Ammon's horn (tissue), 1 donor: ENCODE data around the gene CNPPD1.

Experiments
- DNase-seq: peaks from one replicate; pipeline ENCODE4 v3.0.0-alpha.2; 2016; ENCODE audit warnings: low spot score

The CNPPD1 gene

DNA sequence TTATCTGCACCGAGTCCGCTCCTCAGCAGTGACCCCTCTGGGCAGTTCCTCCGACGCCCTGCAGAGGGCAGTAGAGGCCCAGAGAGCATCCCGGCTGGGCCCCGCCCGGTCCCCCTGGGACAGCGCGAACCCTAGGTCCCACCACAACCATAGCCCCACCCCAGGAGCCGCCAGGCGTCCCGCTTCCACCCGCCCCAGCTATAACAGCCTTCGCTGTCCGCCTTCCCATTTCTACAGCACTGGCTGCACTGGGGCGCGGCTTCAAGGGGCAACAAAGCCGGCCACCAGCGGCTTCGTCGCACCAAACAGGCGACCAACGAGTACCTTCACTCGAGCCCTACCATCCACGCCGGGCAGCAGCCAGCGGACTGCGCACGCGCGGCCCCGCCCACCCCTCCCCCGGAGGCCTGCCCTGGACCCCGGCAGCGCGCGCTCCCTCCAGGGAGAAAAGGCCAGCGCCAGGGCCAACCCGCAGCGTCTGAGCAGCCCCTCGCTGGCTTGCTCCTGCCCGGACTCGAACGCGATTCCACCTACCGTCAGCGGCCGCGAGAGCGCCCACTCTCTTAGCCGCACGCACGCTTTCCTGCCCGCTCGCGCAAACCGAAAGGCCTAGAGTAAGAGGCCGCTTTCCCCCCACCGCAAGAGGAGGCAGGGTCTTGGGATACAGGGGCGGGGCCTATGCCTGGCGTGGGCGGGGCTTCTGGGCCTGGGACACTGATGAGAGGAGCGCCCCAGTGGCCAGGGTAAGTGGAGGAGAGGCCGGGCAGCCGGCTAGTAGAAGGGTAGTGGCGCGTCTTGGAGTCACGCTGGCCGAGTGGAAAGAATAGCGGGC, 16.3 kb downstream of the CNPPD1 start, which contains the start of gene NHEJ1:
Gene NHEJ1 (minus strand): TSS at position 630 of the 832 bp plus-strand sequence. CDS start 2,453 bp downstream, outside the sequence.
- DNase-seq = peak; percentile 96

DNA sequence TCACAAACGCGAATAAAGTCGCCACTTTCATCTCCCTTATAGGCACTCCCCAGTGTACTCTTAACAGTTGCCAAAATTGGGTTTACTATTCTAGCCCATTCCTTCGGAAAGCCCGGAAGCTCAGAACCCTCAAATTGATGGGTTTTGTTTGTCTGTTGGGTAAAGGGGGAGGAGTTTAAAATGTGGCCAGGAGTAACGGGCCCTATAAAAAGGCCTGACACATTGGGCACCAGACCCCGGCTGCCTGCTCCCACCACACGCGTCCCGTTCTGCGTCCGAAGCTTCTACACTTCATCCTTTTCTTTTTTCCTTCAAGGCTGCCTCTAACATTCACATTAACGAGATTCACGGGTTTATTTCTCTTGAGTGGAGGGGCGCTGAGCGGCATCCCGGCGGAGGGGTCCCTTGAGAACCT, 16.9 kb downstream of the CNPPD1 start:
- DNase-seq = no peak

DNA sequence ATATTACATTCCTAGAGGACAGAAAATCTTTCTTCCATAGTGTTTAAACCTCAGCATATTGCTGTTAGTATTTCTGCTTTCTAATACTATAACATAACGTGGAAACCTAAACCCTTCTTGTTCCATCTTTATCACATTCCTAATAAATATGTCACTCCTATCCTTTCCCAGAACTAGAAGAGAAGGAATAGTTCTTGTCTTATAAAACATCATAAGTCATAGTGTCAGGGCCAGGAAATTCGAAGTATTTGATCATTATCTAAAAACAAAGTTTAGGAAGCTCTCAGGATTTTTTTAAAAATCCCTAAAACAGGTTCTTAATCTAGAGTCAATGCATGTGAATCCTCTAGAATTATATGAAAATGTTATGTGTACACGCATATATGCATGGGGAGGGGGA, 18.1 kb downstream of the CNPPD1 start:
- no peak for DNase-seq

DNA sequence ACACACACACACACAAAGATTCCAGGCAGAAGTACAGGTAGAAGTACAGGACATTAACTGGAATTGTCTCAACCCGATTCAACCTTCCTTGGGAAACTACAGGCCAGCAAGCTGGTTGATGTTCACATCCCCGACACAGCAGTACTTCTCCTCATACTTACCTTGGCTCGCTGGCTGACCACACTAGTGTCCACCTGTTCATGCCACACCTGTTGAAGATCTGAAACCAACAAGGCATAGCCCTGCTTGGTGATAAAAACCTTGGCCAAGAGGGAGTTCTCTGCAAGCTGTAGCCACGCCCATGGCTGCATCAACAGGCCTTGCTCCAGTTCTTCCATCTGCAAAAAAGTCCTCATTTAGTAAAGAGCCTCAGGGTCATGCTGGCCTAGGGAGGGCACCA, 18.7 kb downstream of the CNPPD1 start:
- DNase-seq = no peak

DNA sequence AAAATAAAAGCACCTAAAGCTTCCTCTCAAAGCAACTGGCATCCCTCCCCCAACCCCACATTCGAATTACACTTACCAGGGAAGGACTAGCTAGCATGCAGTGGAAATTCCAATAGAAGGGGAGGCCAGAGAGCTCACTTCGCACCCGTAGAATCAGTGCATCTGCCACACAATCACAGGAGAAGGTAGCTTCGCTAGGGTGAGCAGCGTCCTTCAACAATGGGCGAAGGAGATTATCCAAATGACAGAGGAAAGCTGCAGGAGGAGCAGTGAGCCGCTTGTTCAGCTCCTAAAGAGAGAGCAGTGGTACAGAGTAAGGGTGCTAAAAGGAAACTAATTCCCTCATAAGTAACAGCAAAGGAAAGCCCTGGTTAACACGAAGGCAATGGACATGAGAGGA, 19.3 kb downstream of the CNPPD1 start:
- no peak for DNase-seq

DNA sequence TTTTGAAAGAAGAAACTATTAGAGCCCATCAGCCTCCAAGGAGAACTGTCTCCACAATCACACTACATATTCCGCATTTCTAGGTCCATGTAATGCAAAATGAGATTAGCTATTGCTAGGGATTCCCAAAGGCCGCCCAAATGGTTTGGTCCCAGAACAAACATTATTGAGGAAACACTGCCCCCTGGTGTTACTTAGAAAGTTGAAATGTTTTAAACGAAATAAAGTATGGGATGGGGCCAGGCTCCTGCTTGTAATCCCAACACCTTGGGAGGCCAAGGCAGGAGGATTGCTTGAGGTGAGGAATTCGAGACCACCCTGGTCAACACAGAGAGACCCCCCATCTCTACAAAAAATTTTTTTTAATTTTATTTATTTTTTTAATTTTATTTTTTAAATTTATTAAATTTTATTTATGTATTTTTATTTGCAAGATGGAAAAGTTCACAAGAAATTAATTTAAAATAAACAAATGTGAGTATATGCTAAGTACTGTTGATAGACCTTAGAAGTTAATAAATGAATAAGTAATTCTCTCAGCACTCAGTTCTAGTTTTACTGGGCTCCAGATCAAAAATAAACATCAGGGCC, 21.6 kb downstream of the CNPPD1 start:
- DNase-seq = peak; percentile 79

DNA sequence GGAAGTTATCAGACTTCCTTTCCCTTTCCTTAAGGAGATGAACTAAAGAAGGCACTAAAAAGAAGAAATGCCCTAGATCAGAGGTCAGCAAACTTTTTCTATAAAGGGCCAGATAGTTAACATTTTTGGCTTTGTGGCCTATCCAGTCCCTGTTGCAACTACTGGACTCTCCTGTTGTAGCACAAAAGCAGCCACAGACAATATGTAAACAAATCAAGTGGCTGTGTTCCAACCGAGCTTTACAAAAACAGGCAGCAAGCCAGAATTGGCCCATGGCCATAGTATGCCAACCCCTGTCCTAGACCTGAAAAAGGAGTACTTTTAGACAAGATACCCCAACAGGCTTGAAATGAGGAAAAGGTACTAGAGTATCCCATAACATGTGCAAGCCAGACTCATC, 27.1 kb downstream of the CNPPD1 start:
- no peak for DNase-seq

DNA sequence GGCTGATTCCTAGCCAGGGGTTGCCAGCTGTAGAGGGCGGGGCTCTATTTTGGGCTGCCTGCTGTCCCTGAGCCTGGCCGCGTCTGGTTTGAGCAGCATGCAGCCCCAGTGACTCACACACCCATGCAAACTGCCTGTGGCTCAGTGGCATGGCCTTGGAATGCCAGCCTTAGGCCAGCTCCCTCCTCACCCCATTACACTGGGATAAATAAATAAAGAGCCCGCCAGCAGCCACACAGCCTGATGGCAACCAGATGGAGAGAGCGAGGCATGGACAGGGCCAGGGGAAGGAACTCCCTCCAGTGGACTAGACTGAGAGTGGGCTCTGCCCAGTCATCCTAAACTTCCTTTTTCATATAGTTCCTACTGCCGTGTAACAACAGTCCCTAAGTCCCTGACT, 34.4 kb downstream of the CNPPD1 start:
- DNase-seq = no peak

DNA sequence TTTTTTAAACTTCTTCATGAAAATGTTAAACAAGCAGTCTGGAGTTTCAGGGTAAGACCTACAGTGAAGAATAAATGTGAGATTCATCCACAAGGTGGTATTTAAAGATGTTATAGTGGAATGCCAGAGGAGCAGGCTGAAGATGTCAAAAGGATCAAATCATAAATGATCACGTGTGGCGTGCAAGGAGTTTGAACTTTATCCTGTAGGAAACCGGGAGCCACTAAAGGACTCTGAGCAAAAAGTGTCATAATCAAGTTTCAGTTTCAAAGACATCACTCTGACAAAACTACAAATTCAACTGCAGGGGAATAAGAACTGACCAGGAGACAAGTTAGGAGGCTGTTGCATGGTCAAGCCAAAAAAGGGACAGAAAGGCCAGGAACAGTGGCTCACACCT, 36.0 kb downstream of the CNPPD1 start:
- no peak for DNase-seq

DNA sequence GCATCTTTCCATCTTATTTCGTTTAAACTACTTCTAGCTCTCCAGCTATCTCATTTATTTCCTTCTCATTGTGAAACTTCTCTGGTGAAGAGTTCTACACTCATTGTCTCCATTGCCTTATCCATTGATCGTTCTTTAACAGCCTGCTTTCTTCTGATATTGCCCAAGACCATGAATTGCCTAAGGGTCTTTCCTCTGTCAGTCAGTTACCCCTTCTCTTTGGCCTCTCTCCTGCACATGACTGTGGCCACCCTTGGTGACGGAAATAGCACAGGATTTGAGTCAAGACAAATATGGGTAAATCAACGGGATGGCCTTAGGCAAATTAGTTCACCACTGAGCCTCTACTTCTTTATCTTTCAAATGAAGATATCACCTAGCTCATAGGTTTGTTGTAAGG, 42.7 kb downstream of the CNPPD1 start:
- no peak for DNase-seq

DNA sequence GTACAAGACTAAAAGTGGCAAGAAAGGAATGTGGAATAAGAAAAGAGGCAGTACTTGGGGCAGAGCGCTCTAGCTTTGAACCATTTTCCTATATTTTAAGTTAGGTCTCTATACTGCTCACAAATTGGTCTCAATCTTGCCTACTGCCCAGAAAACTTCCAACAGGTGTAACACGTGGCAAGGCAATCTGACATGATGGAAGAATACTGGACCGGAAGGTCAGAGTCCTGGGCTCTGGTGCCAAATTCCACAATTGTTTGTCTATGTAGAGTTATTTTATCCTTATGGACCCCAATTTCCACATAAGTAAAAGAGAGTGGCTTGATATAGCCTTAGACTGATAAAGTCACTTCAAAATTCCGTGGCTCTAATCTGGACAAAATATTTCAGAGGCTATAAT, 45.0 kb downstream of the CNPPD1 start:
- no peak for DNase-seq

DNA sequence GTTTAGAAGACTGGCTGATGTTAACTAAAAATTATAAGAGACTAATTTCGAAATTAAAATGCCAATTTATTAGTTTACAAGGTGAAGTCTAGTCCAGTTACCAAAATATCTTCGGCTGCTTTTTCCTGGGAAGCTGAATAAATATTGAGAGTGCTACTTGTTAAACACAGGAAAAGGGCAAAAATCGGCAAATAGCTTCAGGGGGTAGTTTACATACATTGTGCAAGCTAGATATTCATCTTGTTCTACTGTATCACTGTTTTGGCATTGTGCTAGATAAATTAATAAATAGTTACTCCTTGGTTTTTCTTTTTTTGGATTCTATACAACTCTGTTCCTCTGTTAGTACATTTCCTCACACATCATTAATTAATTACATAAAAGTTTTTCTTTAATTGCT, 45.4 kb downstream of the CNPPD1 start:
- no peak for DNase-seq

DNA sequence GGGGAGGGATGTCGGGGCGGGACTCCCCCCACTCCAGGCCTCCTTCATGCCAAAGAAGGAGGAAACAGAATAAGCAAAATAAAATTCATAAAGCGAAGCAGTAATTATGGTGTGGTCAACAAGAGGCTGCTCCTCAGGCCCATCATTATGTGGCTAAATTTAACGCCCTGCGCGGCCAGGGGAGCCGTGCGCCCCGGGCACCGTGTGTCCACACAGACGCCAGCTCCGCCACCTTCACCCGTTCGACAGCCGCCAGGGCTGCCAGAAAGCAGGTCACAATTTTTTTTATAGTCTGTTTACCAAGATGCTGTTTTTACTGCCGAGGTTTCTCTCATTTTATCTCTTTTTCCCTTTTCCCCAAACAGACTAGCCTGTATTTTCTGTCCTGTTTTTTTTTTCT, 47.1 kb downstream of the CNPPD1 start:
- no peak for DNase-seq

DNA sequence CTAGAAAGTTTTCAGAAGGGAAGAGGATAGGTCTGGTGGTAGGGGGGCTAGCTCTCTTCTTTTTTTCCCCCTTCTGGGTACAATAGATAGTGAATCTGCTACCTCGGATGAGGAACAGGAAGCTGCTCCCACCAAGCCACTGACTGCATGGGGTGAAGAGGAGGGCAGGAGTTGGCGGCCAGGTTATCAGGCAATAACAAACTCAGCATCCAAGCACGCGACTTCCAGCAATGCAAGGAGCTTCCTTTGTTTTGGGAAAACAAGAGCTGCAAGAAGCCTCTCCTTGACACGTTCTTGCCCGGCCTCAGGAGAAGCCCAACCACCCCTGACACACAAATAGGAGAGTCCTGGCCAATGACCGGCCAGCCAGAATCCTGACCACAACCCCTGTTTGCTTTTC, 48.3 kb downstream of the CNPPD1 start:
- no peak for DNase-seq

DNA sequence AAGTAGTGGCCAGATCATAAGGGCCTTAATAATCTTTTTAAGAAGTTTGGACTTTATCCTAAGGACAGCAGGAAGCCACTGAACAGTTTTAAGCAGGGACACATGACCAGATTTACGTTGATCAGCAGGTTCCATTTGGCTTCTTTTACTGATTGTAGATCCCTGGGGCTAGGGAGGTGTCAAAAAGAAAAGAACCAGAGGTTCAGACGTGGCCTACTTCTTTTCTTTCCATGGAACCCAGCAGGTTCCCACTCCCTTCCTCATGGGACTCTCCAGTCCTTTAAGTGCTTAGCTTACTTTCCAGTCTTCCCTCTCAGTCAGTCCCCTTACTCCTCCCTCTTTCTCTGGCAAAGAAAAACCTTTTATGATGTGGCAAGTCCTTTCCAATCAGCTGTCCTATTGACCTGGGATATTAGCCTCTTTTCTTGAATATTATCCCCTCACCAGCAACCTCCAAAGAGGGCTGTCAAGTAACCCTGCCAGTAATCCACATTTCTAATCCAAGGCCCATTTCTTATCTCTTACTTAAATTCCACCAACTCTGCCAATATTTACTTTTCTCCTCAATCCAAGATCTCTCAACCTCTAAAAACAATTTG, 49.6 kb downstream of the CNPPD1 start:
- no peak for DNase-seq

DNA sequence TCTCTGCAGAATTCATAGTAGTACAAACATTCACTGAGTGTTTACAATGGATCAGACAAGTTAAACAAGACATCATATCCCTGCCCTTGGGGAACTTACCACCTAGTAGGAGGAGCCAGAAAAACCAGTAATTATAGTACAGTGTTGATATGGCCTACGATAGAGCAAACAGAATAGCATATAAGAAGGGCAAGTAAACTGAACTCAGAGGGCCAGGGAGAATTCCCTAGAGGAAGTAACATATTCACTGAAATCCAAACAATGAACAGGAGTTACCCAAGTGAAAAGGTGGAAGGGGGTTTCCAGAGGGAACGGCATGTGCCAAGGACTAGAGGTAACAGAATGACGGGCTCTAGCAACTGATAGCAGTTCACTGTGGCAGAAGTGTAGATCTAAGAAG, 50.2 kb downstream of the CNPPD1 start:
- no peak for DNase-seq

DNA sequence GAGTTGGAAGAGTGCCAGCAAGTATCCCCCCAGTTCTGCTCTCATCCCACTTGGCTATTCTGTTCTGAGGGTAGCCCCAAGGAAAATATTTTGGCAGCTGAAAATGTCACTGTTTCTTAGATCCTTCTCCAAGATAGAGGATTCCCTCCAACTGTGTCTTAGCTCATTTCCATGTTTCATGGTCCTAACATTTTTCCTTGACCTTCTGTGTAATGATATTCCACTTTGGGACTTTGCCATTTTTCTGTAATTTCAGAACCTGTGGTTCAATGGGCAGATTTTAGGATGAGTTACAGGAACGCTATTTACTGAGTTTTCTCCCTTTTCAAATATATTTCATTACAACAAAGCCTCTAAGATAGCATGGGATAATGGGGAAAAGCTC, 50.8 kb downstream of the CNPPD1 start:
- no peak for DNase-seq

DNA sequence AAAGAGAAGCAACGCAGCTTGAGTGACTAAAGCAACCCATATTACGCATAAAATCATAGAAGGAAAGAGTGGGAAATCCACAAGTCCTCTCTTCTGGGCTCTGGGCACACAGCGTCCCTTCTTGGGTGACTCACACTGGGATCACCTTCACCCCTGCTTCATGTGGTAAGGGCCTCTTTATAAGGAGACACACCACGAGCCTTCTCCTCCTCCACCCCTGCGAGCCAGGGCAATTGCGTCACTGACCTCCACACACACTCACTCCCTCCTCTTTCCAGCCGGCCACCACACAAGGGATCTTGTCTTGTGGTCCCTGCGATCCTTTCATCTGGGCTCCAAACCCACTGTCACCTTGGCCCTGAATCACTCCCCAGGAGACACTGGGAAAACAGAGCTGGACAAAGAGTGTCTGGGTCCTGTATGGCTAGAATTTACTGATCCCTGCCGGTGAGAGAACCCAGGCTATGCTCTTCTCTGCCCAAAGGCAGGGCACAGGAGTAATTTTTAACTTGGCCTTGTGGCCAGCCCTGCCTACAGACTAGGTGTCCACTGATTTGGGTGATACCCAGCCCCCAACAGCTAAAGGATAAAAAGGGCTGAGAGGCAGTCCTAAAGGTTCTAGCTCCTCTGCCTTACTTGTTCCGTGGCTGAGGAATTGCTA, 51.4 kb downstream of the CNPPD1 start:
- DNase-seq = no peak

DNA sequence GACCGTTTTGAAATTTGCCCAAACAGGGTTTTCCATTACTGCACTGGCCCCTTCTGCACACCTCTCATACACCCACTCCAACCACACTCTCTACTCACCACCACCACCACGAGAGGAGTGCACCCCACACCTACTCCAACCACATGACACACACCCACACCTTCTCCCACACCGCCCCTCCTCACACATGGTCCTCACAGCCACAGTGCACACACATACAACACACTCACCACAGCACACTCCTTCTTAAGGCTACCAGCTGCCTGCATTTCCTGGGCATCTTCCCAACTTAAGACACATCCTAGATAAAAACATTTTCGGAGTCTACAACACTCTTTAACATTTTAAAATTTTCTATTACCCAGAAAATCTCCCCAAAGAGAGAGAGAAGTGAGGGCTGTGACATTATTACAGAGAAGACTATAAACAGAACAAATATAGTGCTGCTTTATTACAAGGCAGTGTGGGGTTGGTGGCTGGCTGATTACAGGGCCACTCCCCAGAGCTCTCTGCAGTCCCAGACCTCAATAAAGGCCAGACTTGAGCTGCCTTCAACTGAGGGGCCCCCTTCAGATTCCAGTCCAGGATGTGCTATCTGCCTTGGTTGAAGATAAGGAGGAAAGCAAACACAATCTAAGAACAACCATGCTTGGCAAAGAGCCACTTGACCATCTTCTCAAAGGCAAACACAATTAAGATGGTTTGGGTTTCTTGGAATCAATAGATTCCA, 52.2 kb downstream of the CNPPD1 start:
- peak; percentile 8 for DNase-seq

DNA sequence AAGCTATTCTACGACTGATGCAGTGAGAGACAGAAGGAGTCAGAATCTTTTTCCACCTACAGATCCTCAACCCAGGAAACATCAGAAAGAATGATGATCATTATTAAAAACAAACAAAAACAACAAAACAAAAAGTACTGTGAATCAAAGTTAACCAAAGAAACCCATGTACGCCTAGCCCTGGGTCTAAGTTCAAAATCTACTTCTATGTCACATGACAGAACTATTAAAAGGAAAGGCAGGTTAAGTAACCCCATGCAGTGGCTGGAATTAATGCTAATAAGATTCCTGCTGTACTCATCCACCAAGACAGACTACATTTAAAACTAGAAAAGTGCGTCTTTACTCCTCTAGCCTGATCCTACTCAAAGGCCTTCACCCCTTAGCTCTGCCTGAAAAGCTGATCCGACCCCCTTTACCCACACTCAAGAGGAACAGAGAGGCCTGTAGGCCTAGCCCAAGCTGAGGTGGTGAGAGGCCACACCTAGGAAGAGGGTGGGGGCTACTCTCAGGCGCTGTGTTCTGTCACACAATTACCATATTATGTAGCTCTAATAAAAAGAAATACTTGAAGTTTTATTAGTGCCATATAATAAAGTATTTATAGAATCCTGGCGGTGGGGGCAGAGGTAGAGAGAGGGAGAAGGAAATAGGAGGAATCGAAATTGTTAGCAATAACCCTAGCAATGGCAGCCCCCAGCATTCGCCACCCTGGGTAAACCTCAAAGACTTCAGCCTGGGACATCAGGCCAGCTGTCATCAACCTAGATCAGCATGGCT, 53.2 kb downstream of the CNPPD1 start:
- no peak for DNase-seq
